HPDE6-E6E7 (cell line): ENCODE data around the gene OTX2.

Experiments
- DNase-seq: peaks from one replicate; pipeline ENCODE4 v3.0.0; 2011; ENCODE audit warnings: missing footprints; ENCODE audit errors: extremely low spot score

The OTX2 gene

GRCh38 chr14:56796259-56796658, 14.0 kb downstream of the OTX2 start:
- DNase-seq, result no peak

GRCh38 chr14:56795284-56795622, 15.0 kb downstream of the OTX2 start:
- no peak for DNase-seq

DNA sequence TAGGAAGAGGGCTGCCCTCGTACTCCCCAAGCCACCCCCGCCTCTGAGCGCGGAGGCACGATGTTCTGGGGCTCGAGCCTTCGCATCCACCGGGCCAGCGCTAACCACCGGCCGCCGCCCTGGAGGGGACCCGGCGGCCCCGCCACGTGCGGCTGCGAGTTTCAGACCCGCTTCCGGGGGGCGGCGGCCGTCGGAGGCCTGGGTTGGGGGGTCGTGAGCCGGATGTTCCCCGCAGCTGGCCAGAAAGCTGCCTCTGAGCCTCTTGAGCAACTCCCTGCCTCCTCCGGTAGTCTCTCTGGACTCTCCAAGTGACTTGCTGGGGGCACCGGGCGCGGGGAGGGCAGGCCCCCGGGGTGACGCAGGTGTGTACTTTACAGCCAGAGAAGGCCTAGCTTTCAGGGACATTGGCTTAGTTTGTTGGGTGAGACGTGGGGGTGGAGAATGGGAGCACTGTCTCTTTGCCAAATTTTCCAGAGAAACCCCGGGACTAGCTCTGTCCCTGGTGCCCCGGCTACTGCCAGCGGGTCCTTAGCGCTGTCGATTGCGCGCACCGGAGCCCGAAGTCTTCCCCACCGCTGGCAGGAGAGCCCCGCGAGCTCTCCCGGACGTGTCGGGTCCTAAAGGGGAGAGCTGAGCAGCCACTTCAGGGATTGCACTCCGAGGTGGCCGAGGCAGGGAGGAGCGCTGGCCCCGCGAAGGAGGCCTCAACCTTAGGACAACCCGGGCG, 15.6 kb downstream of the OTX2 start:
- no peak for DNase-seq

- no peak for DNase-seq
These were observed 16.2 kb downstream of the OTX2 start for GRCh38 chr14:56794088-56794556.

DNA sequence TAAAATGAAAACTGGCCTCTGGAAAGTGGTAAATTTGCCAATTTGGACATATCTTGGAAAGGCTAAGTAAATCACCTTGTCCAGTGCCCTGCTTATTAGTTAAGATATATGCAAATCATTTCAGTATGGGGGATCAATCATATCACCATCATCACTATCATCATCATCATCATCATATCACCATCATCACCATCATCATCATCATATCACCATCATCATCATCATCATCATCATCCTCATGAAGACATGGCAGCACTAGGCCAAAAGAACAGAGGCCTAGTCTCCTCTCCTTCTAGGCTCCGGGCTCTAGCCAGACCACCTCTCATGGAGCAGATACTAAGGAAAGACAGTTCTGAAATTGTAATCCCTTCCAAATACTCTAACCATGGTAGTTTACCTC, 20.3 kb downstream of the OTX2 start:
- DNase-seq, result no peak

GRCh38 chr14:56787530-56787929, 22.7 kb downstream of the OTX2 start:
- no peak for DNase-seq

GRCh38 chr14:56782711-56783110, 27.6 kb downstream of the OTX2 start:
- no peak for DNase-seq

DNA sequence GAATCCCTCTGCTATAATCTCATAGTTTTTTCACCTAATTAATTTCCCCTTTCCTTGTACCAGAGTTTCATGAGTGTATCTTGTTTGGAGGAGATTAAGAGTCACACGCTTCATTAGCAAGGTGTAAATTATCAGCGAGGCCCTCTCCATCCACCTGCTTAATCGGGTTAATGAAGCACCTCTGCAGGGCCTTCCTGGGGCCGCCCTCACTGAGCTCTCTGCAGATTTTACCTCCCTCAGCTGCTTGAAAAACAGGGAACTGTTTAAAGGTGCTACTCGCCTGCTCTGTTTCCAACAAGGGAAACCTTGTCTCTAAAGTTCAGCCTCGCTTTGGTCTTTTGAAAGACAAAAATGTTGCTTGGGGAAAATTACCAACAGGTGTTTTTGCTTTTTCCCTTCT, 35.8 kb downstream of the OTX2 start:
- DNase-seq, result no peak

- DNase-seq, result no peak
These were observed 39.8 kb downstream of the OTX2 start for GRCh38 chr14:56770512-56770911.

GRCh38 chr14:56760164-56760914, 49.9 kb downstream of the OTX2 start:
- no peak for DNase-seq

DNA sequence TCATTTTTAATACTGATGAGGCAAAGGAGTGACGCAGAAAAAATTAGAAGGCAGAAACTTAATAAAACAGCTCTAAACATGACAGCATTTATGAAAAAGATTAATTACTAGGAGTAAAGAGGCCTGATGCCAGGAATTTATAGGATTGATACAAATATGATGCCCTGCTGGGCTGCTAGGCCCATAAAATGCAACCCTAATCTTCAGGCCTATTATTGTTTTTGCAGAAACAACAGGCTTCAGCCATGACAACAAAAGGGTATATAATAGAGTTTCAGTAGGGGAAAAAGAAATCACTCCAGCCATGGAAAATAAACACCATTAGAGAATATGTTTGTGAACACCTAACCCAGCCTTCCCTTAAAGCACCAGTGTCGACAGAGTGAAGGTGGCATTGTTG, 50.6 kb downstream of the OTX2 start:
- no peak for DNase-seq

DNA sequence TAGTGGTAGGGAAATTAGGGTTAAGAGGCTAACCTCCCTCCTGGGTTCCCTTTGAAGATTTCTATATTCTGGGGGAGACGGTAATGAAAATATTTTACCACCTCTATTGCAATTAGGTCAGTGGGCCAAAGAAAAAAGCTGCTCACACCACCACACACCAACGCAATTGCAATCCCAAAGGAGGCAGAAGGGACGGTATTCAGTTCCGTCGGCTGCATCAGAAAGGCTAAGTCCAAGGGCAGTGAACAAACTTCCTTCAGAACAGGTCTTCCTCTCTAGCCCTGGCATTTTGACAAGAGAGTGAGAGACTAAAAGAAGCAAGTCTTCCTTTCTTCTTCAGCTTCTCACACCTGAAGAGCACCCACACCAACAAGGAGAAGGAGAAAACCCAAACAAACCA, 51.2 kb downstream of the OTX2 start:
- no peak for DNase-seq

- DNase-seq, result no peak
These were observed 55.4 kb downstream of the OTX2 start for GRCh38 chr14:56754921-56755320.

DNA sequence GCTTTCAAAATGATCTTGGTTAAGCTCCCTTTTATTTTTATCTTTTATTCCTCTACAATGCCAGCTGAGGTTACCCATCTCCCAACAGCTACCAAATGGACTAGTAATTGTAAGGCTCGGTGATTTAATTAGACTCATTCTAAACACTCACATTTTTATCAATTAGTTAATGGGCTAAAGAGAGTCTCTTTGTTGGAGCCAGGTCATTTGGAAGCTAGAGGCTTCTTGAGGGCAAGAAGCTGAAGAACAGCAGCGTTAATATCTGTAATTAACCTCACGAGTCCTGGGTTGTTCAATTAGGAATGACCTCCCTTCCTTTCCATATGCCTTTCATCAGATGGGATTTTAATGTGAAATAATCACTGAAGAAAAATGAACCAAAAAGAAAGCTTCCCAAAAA, 56.9 kb downstream of the OTX2 start:
- DNase-seq, result no peak

- DNase-seq, result no peak
These were observed 57.9 kb downstream of the OTX2 start for GRCh38 chr14:56752428-56752827.

- DNase-seq, result no peak
These were observed 58.8 kb downstream of the OTX2 start for GRCh38 chr14:56751471-56751870.
